NK-92 treated with Interleukin-12 subunit alpha and Interleukin-12 subunit beta, amount 100 ng/mL, for 24 hours (cell line): ENCODE results near the gene TUBB4B.
A peak's percentile ranks its signal among the peaks of the same experiment; 100 is the strongest.
"Not testable (repeated sequence)": the region's sequence is repeated elsewhere in the genome, so short reads cannot be mapped to it uniquely, and the experiment has no call there.

Source experiments
- DNase-seq: peaks from one replicate; lab custom pipeline; 2025; lab: John Stamatoyannopoulos, UW

Gene TUBB4B

DNA sequence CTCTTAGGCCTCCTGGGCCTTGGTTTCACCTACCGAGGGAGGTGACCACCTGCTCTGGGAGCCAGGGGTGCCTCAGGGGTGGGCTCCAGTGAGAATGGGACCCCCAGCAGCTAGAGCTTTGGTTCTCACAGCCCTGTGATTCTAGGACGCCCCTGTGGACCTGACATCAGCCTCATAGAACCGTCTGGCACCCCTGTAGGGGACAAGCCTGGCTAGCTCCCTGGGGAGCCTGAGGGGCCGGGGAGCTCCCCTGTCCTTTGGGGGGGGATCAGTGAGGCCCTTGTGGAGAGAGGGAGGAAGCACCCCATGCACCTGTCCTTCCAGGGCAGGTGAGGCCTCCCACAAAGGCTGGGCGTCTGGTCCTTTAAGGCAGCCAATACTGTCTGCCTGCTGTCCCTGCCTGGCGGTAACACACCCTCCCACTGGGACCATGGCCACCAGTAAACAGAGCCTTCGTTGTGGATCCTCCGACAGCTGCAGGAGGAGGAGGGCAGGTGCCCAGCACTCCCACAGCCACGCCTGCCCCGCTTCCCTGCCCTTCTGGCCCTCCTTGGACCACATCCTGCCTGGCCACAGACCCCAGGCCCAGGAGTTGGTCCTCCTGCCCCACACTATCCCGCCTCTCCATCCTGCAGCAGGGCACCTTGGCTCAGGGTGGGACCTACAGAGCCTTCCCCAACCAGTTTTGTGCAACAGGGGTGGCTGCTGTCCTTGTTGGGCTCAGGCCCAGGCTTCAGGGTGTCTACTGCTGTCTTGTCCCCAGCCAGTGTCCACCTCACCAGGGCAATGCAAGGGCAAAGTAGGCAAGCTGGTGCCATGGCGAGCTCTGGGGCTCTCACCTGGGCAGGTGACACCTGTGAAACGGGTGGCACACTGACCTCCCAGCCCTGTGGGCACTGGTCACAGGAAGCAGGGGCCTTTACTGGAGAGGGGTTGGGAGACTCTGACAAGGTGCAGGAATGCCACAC is 3.0 kb upstream of the TUBB4B start:
- no peak for DNase-seq

DNA sequence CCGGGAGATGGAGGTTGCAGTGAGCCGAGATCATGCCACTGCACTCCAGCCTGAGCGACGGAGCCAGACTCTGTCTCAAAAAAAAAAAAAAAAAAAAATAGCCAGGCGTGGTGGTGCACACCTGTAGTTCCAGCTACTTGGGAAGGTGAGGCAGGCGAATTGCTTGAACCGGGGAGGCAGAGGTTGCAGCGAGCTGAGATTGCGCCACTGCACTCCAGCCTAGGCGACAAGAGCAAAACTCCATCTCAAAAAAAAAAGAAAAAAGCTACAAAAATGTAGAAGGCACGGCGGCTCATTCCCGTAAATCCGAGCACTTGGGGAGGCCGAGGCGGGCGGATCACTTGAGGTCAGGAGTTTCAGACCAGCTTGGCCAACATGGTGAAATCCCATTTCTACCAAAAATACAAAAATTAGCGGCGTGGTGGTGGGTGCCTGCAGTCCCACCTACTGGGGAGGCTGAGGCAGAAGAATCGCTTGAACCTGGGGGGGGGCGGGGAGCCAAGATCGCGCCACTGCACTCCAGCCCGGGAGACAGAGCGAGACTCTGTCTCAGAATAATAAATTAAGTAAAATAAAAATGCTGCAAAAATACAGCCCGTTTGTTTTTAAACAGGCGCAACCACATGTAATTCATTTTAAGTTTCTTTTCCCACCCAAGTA is 1.4 kb upstream of the TUBB4B start:
- not testable (repeated sequence) for DNase-seq

- DNase-seq = no peak
Measured at GRCh38 chr9:137240318-137240840, 708 bp upstream of the TUBB4B start.

DNA sequence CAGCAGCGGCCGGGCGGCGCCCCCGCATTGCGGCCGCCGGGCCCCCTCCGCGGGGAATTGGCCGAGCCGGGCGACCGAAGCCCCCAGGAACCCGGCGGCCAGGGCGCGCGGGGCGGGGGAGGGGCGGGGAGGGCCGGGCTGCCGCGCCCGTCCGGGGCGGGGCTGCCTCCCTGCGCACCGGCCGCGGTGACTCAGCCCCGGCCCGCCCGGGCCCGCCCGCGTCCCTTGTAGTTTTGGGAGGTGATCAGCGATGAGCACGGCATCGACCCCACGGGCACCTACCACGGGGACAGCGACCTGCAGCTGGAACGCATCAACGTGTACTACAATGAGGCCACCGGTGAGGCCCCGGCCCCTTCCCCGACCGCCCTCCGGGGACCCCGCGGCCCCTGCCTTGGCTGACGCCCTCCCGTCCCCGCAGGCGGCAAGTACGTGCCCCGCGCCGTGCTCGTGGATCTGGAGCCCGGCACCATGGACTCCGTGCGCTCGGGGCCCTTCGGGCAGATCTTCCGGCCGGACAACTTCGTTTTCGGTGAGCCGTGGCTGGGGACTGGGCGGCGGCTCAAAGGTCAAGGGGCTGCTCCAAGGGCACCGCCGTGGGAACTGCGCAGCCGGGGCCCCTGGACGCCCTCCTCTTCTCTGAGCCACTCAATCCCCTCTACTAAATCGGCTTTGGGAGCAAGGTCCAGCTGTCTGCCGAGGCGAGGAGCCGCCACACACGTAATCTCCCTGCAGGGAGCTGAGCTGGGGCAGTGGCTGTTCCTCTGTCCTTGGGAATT is 592 bp downstream of the TUBB4B start:
- DNase-seq = peak; percentile 71

- no peak for DNase-seq
Measured at GRCh38 chr9:137242269-137243203, 1.4 kb downstream of the TUBB4B start.

DNA sequence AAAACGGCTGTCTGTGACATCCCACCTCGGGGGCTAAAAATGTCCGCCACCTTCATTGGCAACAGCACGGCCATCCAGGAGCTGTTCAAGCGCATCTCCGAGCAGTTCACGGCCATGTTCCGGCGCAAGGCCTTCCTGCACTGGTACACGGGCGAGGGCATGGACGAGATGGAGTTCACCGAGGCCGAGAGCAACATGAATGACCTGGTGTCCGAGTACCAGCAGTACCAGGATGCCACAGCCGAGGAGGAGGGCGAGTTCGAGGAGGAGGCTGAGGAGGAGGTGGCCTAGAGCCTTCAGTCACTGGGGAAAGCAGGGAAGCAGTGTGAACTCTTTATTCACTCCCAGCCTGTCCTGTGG is 2.2 kb downstream of the TUBB4B start:
- DNase-seq = not testable (repeated sequence)

DNA sequence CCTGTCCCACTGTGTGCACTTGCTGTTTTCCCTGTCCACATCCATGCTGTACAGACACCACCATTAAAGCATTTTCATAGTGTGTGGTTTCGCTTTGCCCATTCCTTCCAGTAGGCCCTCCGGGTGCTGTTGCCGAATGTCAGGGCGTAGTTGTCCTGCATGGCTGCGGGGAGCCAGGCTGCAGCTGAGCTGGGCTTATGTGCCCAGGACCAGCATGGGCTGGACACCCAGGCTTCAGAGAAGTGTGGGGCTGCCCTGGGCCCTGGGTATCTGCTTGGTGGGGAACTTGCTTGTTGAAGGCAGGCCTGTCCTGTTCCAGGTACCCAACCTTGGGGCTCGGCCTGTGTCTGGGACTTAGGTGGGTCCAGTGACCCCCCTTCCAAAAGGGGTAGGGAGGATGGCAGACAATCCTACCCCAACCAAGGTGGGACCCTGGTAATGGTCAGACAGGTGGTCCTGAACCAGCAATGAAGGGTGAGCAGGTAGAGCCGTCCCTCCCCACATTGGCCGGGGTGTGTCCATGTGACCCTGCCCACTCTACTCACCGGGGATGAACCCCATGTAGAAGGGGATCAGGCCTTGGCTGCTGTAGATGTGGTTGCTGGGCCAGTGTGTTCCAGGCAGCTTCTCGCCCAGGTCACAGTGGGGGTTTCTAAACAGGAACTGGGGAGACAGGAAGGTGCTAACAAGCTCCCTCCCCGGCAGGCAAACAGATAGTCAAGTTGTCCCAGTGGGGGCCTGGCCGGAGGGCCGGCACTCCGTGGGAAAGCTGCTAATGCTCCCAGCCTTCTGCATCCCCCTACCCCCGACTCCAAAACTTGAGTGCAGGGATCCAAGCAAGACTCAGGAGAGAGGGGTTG is 2.8 kb downstream of the TUBB4B start:
- DNase-seq = no peak

DNA sequence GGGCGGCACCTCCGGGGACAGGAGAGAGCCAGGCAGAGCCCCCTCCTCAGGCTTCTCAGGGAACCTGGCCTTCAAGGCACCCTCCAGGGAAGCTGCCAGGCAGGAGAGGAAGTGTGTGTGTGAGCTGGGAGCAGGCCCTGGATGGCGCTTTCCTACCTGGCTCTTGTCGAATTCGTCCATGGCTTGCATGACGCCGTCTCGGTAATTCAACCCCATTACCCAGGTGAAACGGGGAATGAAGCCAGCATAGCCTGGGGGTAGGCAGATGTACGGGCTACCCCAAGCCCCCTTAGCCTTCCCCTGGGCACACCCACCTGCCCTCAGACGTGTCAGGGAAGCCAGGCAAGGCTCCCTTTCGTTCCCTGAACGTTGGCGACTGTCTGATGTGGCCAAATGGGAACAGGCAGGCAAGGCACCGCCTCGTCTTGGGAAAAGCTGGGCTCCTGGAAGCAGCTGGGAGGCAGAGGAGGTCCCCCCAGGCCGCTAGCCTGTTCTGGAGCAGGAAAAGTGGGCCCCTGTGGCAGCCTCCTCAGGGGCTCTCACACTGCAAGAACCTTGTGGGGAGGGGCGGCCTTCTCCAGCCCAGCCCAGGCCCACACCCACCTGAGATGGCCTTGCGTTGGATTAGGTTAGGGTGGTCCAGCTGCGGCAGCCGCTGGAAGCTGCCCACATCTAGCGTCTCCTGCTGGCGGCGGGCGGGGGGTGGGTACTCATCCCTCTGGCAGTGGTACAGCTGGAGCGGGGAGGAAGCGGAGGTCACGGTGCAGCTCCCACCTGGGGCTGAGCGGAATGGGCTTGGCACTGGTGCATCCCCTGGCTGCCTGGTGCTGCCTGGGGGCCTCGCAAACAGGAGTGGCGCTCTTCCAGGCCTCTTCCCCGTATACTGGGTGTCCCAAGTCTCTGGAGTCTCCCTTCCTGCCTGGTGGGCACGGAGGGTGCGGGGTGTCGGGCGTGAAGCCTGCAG is 3.7 kb downstream of the TUBB4B start:
- DNase-seq = no peak

DNA sequence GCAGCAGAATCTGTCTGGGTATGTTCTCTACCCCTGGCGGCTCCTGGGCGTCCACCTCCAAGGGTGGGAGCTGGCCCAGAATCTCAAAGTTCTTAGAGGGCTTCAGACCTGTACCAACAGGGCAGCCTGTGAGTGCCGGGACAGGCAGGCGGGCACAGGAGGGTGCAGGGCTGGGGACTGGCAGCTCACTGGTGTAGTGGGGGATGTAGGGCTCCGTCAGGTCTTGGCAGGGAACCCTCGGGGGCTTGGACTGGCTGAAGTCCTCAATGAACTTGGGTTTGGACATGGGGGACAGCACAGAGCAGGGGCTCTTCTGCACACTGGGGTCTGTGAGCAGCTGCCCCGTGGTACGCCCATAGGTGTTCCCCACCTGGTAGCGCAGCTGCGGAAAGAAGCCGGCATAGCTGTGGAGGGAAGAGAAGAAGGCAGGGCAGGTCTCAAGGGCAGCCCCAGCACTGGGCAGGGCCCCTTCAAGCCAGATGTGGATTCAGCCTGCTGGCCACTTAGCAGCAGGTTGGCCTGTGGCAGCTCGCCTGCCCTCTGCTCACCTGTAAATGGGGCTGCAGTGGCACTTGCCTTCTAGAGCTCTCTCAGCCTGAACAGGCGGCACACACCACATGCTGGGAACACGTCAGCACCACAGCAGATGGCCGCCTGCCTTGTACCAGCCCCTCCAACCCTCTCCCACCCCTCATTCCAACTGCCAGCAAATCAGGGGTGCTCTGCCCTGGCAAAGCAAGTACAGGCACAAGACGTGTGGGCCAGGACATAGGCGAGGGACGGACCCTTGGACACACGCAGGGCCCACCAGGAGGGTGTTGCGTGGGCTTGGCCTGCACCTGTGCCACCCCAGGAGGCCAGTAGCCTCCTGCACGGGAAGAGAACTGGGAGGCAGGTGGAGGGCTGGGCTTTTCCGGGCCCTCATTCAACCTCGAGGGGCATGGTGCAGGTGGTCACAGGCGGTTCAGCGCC is 4.6 kb downstream of the TUBB4B start:
- DNase-seq = no peak

- DNase-seq = no peak
Measured at GRCh38 chr9:137247135-137247915, 6.2 kb downstream of the TUBB4B start.

DNA sequence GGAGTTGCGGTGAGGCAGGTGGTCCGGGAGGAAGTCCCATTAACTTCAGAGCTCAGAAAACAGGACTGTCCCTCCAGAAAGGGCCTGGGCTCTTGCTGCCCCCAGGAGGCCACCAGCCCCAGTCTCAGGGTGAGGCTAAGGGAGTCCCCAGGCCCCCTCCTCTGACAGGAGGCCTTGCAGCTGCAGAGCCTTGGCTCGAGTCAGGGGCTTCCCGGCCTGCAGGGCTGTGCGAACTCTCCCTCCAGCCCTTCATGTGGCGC is 6.8 kb downstream of the TUBB4B start:
- DNase-seq = no peak

GRCh38 chr9:137250329-137251193 is 9.5 kb downstream of the TUBB4B start:
- DNase-seq = no peak

DNA sequence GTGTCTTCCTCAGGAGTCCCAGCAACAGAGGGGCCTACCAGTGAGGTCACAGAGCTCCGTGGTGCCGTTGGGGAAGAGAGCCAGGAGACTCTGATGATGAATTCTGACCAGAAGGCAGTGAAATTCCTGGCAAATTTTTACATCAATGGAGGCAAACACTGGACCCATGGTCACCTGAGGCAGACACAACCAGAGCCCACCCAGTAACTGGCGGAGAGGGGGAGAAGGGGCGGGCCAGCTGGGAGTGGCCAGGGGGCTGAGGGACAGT is 10.0 kb downstream of the TUBB4B start, which contains the start of gene STPG3:
Gene STPG3, plus strand, starts transcription at position 93 of the 268 bp plus-strand sequence. Its CDS starts 1 bp downstream, at position 94.
- no peak for DNase-seq

DNA sequence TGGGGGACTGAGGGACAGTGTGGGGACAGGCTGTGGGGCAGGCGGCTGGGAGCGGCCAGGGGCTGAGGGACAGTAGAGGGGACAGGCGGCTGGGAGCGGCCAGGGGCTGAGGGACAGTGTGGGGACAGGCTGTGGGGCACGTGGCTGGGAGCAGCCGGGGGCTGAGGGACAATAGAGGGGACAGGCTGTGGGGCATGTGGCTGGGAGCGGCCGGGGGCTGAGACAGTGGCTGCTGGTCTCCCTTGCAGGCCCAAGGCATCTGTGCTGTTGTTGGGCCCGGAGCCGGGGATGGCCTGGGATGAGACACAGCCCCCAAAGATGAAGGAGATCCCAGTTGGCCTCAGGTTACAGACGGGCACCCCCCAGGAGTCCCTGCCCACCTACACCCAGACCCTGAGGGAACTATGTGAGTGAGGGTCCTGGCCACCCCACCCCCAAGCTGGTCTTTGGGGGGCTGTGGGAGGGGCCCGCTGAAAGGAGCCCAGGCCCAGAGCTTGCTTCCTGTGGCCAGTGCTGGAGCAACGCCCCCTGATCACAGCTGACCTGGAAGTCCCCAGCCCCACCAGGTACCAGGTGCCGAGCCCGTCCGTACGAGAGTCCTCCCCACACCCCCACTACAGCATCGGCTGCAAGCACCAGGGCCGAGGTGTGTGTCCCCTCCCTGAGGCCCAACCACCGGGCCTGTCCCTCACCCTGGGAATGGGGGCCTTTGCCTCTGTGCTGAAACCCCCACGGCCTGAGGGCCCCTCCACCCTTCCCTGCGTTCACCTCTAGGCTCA is 10.6 kb downstream of the TUBB4B start:
- no peak for DNase-seq
